Epithelial cell of proximal tubule (primary cell): ENCODE results near the gene MPPE1. TPM values are rescaled to one million over a fixed set of nuclear protein-coding genes. Genes with fewer than 3 reads are reported as not detected.
"Not testable (repeated sequence)": the region's sequence is repeated elsewhere in the genome, so short reads cannot be mapped to it uniquely, and the experiment has no call there.

Experiments
- DNase-seq: peaks from one replicate; pipeline ENCODE4 v3.0.0-alpha.2; 2011; ENCODE audit warnings: low read depth
- H3K4me3 ChIP-seq: 2 replicates; pipeline ENCODE4 v1.5.1; 2011; ENCODE audit warnings: low read depth, mild to moderate bottlenecking, low read length
- CTCF ChIP-seq: conservative IDR thresholded peaks from 2 replicates; pipeline ENCODE4 v1.5.1; 2012; ENCODE audit warnings: low read depth, mild to moderate bottlenecking, low read length
- total RNA-seq: library from RNA; depleted of rRNA; stranded (reverse); fragments of >200 nt; gene quantifications from 2 replicates; pipeline ENCODE4 v1.2.3, GENCODE V29; 2015

The MPPE1 gene
- total RNA-seq, 1 donor from 2014 or later, result 32.5 TPM

DNA sequence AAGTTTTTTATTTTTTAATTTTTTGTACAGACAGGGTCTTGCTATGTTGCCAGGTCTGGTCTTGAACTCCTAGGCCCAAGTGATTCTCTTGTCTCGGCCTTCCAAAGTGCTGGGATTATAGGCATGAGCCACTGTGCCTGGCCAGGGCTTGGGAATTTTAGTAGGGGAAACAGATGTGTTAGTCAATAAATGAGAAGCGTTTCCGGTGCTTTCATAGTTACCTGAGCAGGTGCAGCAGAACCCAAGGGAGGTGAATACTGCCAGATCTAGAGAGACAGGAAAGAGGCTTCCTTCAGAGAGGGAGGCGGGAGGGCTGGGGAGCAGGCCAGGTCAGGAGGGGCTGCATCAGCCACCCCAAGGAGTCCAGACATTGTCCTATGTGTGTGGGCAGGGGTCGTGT lies 42.7 kb upstream of the MPPE1 start:
- no peak for DNase-seq
- TF ChIP-seq CTCF, result no peak
- no peak overlapping the region for H3K4me3 ChIP-seq

- H3K4me3 ChIP-seq, result no peak overlapping the region
- TF ChIP-seq CTCF, result no peak
- DNase-seq, result no peak
These were observed 40.9 kb upstream of the MPPE1 start for GRCh38 chr18:11948852-11949523.

- peak; percentile 95 for DNase-seq
- peak overlapping the region; percentile 50 for H3K4me3 ChIP-seq
- TF ChIP-seq CTCF, result no peak
These were observed 39.4 kb upstream of the MPPE1 start for GRCh38 chr18:11947214-11948191.

- no peak for DNase-seq
- no peak for TF ChIP-seq CTCF
- no peak overlapping the region for H3K4me3 ChIP-seq
These were observed 38.6 kb upstream of the MPPE1 start for GRCh38 chr18:11946756-11947155.

- H3K4me3 ChIP-seq, DNase-seq: not testable (repeated sequence)
These were observed 37.9 kb upstream of the MPPE1 start for GRCh38 chr18:11945834-11946659.

- no peak for DNase-seq
- TF ChIP-seq CTCF, result no peak
- H3K4me3 ChIP-seq, result no peak overlapping the region
These were observed 36.7 kb upstream of the MPPE1 start for GRCh38 chr18:11944786-11945185.

DNA sequence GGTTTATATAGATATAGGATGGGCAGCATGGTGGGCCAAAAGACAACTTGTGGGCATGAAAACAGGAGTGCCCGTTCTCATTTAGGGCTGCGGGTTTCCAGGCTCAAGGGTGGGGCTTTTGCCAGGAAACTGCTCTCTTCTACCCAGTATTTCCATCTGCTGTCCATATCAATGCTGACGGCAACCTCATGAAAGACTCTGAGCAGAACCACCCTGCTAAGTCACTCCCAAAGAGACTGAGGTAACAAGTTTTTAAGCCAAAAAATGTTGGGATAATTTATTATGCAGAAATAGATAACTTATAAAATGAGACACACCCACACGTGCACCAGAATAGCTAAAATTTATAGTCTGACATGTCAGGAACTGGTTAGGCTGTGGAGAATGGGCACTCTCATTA lies 36.1 kb upstream of the MPPE1 start:
- no peak for DNase-seq
- no peak overlapping the region for H3K4me3 ChIP-seq
- no peak for TF ChIP-seq CTCF
